Smooth muscle cell (in vitro differentiated cells): Measurements from ENCODE around the gene BCL11A. TPM values are rescaled to one million over a fixed set of nuclear protein-coding genes. Genes with fewer than 3 reads are reported as not detected.

Source experiments
- DNase-seq: peaks from one replicate; lab custom pipeline; 2025; ENCODE audit not compliant: unreplicated experiment; lab: John Stamatoyannopoulos, UW
- H2AFZ ChIP-seq: fragments of 200-600 bp; sonication (generic); 2 replicates; pipeline ENCODE4 v1.6.0; 2016; ENCODE audit warnings: antibody characterized with exemption, low read depth, mild to moderate bottlenecking
- H3F3A ChIP-seq: fragments of 200-600 bp; sonication (generic); 2 replicates; pipeline ENCODE4 v1.6.0; 2017; ENCODE audit warnings: antibody characterized with exemption, low read depth
- H3K27ac ChIP-seq: fragments of 200-600 bp; sonication (generic); 2 replicates; pipeline ENCODE4 v1.5.1; 2016; ENCODE audit warnings: low read depth, mild to moderate bottlenecking
- H3K27me3 ChIP-seq: fragments of 200-600 bp; sonication (generic); 2 replicates; pipeline ENCODE4 v1.6.1; 2016; ENCODE audit warnings: low read depth, mild to moderate bottlenecking
- H3K36me3 ChIP-seq: fragments of 200-600 bp; sonication (generic); 2 replicates; pipeline ENCODE4 v1.5.1; 2016; ENCODE audit warnings: low read depth
- H3K4me1 ChIP-seq: fragments of 200-600 bp; sonication (generic); 2 replicates; pipeline ENCODE4 v1.5.1; 2016; ENCODE audit warnings: low read depth
- H3K4me2 ChIP-seq: fragments of 200-600 bp; sonication (generic); 2 replicates; pipeline ENCODE4 v1.6.0; 2016; ENCODE audit warnings: mild to moderate bottlenecking
- H3K4me3 ChIP-seq: fragments of 200-600 bp; sonication (generic); 2 replicates; pipeline ENCODE4 v1.5.1; 2016; ENCODE audit warnings: mild to moderate bottlenecking
- H3K79me2 ChIP-seq: fragments of 200-600 bp; sonication (generic); 2 replicates; pipeline ENCODE4 v1.6.0; 2016; ENCODE audit warnings: low read depth, mild to moderate bottlenecking
- H3K9ac ChIP-seq: fragments of 200-600 bp; sonication (generic); 2 replicates; pipeline ENCODE4 v1.6.0; 2016; ENCODE audit warnings: low read depth
- H3K9me3 ChIP-seq: fragments of 200-600 bp; sonication (generic); replicated peaks from 2 replicates; pipeline ENCODE4 v1.5.1; 2016; ENCODE audit warnings: low read depth
- H4K20me1 ChIP-seq: fragments of 200-600 bp; sonication (generic); 2 replicates; pipeline ENCODE4 v1.6.0; 2016; ENCODE audit warnings: low read depth
- CTCF ChIP-seq: fragments of 200-600 bp; sonication (generic); IDR thresholded peaks from 2 replicates; pipeline ENCODE4 v1.5.1; 2017; ENCODE audit warnings: borderline replicate concordance, mild to moderate bottlenecking, antibody characterized with exemption; ENCODE audit not compliant: insufficient read depth, poor library complexity, severe bottlenecking
- WGBS: methylation state at CpG from one replicate; pipeline ENCODE4 v1.1.7; 2016; ENCODE audit warnings: low lambda C conversion rate; 5-methylcytosine and 5-hydroxymethylcytosine counted together
- polyA plus RNA-seq: library from polyadenylated mRNA; unstranded; fragments of >200 nt; fragmentation: Nextera tagmentation; extraction: Ambion mirVana; gene quantifications from 2 replicates; pipeline ENCODE4 v1.2.1, GENCODE V29; 2016
- total RNA-seq: library from RNA; depleted of rRNA; stranded (reverse); fragments of >200 nt; gene quantifications from 2 replicates; pipeline ENCODE4 v1.2.3, GENCODE V29; 2014

Gene BCL11A
- total and polyA plus RNA-seq, 2 experiments from 2014 or later: 15.8 to 20.0 TPM

- Histone ChIP-seq H3K27me3 (no peaks in the 10 kb centered on the region), H4K20me1 (peaks cover 60% of the 10 kb centered on the region), H3K4me3 (no peak overlapping the region), H3K36me3 (no peaks in the 10 kb centered on the region), H3K9ac (no peak overlapping the region), H3K9me3 (no peaks in the 10 kb centered on the region), H2AFZ (no peak overlapping the region), H3K27ac (no peak overlapping the region), H3K4me2 (no peak overlapping the region), H3F3A (no peaks in the 10 kb centered on the region), H3K79me2 (peaks cover 68% of the 10 kb centered on the region), H3K4me1 (peaks cover 11% of the 10 kb centered on the region)
- TF ChIP-seq CTCF: no peak
- no peak for DNase-seq
- WGBS: 94% methylated on average over 6 of the region's 6 CpGs
Measured at GRCh38 chr2:60475123-60475830, 78.2 kb downstream of the BCL11A start.

GRCh38 chr2:60474301-60474700 is 79.2 kb downstream of the BCL11A start:
- Histone ChIP-seq H3K9ac (no peak overlapping the region), H3K4me3 (no peak overlapping the region), H3K27ac (no peak overlapping the region), H3K4me1 (peaks cover 11% of the 10 kb centered on the region), H3K27me3 (no peaks in the 10 kb centered on the region), H3K9me3 (no peaks in the 10 kb centered on the region), H3K4me2 (no peak overlapping the region), H3F3A (peaks cover 3% of the 10 kb centered on the region), H3K36me3 (no peaks in the 10 kb centered on the region), H2AFZ (no peak overlapping the region), H3K79me2 (peaks cover 63% of the 10 kb centered on the region), H4K20me1 (peaks cover 61% of the 10 kb centered on the region)
- TF ChIP-seq CTCF: no peak
- no peak for DNase-seq
- 74% methylated on average over 2 of the region's 2 CpGs for WGBS

- Histone ChIP-seq H3K79me2 (peaks cover 57% of the 10 kb centered on the region), H3K9ac (no peak overlapping the region), H2AFZ (no peak overlapping the region), H3K4me1 (peaks cover 11% of the 10 kb centered on the region), H3K27ac (no peak overlapping the region), H3K36me3 (no peaks in the 10 kb centered on the region), H3K9me3 (no peaks in the 10 kb centered on the region), H4K20me1 (peaks cover 58% of the 10 kb centered on the region), H3K4me2 (no peak overlapping the region), H3F3A (peaks cover 8% of the 10 kb centered on the region), H3K27me3 (no peaks in the 10 kb centered on the region), H3K4me3 (no peak overlapping the region)
- TF ChIP-seq CTCF: no peak
- 96% methylated on average over 3 of the region's 3 CpGs for WGBS
- DNase-seq: no peak
Measured at GRCh38 chr2:60473546-60473945, 79.9 kb downstream of the BCL11A start.
